GM19099 (cell line): Measurements from ENCODE around the gene HECTD3.
A peak's percentile ranks its signal among the peaks of the same experiment; 100 is the strongest.

Experiments
- POLR2A ChIP-seq: IDR thresholded peaks from 3 replicates; pipeline ENCODE4 v1.6.1; 2011; ENCODE audit warnings: low read depth; ENCODE audit not compliant: insufficient read length; ENCODE audit errors: extremely low read depth

Gene HECTD3

DNA sequence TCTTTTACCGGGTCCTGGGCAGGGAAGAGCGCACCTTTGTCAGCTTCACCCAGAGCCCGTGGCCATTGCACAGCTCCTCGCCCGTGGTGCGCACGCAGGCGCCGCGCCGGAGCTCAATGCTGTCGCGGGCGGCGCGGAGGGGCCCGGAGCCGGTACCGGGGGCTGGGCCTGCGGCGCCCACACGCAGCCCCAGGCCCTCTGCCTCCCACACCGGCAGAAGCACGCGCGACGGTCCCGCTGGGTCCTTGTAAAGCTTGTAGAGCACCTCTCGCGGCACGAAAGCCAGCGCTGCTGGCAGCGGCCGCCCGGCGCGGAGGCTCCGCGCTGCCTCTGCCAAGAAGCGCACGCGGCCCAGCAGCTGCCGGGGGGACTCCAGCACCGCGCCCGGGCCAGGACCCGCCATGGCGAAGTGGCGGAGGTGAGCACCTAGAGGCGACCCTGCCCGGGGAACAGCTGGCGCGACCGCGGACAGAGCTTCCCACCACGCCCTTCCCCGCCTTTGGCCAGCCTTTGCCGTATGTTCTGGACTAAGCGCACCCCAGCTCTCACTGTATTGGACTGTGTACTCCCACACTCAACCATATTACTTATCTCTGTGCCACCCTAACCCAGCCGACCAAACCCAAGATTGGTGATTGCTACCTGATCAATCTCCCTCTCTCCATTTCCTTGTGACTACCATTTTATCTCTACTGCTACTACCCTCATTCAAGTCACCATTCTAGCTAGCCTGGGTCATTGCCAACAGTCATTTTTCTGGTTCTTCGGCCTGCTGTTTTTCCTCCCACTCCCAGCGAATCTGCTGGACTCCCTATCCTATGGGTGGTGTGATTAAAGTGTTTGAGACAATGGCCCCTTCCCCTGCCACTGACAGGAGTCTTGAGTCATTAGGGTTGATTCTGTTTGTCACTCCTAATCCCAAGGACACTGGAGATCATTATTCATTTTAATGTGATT lies at the start of gene HECTD3:
Gene HECTD3, minus strand, starts transcription at position 470 of the 957 bp plus-strand sequence. Its CDS starts 67 bp downstream, at position 403.
- peak; percentile 71 for TF ChIP-seq POLR2A

- no peak for TF ChIP-seq POLR2A
Measured at GRCh38 chr1:45059829-45060228, 48.7 kb upstream of the HECTD3 start.

- TF ChIP-seq POLR2A, result no peak
Measured at GRCh38 chr1:45057542-45057941, 46.4 kb upstream of the HECTD3 start.

DNA sequence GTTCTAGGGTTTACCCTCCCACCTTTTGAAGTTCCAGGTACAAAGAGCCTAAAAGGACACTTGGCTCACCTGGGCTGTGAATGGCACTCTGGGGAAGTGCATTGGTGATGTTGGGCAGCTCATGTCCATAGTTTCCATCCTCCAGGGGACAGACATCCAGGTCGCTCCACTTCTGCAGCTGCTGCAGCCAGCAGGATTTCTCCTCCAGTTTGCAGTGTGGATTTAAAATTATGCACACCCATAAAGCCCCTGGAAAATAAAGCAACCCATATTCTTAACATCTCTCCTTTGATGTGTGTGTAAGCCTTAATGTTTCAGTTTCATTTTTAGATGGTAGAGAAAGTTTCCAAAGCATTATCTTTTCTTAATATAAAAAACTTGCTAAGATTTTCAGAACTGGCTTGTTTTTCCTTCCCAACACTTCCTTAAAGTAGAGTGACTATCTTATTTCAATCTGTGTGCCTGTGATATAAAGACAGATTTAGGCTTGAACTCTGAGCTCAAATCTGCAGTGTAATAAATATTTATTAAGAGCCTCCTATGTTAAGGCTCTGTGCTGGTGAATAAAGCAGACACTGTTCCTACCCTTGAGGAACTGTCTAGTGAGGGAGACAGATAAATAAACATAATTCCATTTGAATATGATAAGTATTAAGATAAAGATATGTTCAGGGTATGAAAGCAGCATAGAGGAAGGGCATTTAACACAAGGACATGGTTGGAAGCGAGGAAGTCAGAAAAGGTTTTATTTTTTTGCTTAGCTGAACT lies 40.1 kb upstream of the HECTD3 start:
- TF ChIP-seq POLR2A, result no peak

- TF ChIP-seq POLR2A, result no peak
Measured at GRCh38 chr1:45047032-45047431, 35.9 kb upstream of the HECTD3 start.

DNA sequence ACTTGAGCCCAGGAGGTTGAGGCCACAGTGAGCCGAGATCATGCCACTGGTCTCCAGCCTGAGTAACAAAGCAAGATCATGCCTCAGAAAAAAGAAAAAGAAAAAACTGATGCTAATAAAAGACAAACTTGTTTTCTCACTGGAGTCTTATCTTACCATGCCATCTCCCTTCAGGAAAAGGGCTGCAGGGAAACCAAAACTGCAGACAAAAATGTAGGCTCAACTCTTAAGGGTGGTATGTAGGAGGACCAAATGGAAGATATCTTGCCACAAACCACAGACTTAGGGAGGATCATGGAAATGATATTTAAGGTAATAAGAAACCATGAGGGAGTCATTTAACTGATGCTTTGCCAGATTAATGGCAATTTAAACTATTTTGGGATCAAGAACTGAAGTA lies 33.8 kb upstream of the HECTD3 start:
- no peak for TF ChIP-seq POLR2A

GRCh38 chr1:45043094-45043493 lies 32.0 kb upstream of the HECTD3 start:
- no peak for TF ChIP-seq POLR2A

GRCh38 chr1:45040297-45040696 lies 29.2 kb upstream of the HECTD3 start:
- no peak for TF ChIP-seq POLR2A

DNA sequence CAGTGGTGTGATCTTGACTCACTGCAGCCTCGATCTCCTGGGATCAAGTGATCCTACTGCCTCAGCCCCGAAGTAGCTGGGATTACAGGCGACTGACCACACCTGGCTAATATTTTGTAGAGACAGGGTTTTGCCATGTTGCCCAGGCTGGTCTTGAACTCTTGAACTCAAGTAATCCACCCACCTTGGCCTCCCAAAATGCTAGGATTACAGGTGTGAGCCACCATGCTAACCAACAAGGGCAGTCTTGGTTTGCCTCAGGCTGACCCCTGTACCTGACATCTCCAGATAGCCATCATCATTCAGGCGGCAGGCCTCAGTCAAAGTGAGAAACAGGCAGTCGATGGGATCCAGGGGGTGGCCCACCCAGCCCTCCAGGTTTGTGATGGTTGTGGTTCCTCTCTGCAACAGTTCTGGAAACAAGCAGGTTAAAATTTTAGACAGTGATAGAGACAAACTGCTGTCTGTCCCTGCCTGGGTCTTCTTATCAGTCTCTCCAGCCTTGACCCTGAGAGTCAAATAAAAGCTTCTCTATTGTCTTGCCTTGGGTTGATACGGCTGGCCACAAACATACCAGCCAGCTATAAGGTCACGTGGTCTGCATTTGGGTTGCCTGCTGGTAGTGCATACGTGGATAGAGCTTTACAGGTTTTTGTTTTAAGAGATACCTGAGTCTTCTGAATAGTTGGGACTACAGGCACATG lies 27.7 kb upstream of the HECTD3 start:
- TF ChIP-seq POLR2A, result no peak

GRCh38 chr1:45038240-45038639 lies 27.1 kb upstream of the HECTD3 start:
- TF ChIP-seq POLR2A, result no peak

GRCh38 chr1:45037456-45037855 lies 26.3 kb upstream of the HECTD3 start:
- no peak for TF ChIP-seq POLR2A

GRCh38 chr1:45035631-45036301 lies 24.6 kb upstream of the HECTD3 start:
- no peak for TF ChIP-seq POLR2A

GRCh38 chr1:45033356-45033755 lies 22.2 kb upstream of the HECTD3 start:
- TF ChIP-seq POLR2A, result no peak

- no peak for TF ChIP-seq POLR2A
Measured at GRCh38 chr1:45032837-45033236, 21.7 kb upstream of the HECTD3 start.

- no peak for TF ChIP-seq POLR2A
Measured at GRCh38 chr1:45026446-45026845, 15.3 kb upstream of the HECTD3 start.

GRCh38 chr1:45023663-45024062 lies 12.5 kb upstream of the HECTD3 start:
- no peak for TF ChIP-seq POLR2A
